Sigmoid colon (tissue), 4 donors: Measurements from ENCODE around the gene USP7.

Experiments
- CTCF ChIP-seq, 4 experiments: fragments of 450-650 bp in 3 of 4; fragments of 200-600 bp in 1 of 4; IDR thresholded peaks; one replicate each; pipeline ENCODE4 v1.5.1; 2016 to 2019; ENCODE audit warnings: antibody characterized with exemption in 4 of 4, mild to moderate bottlenecking in 3 of 4, moderate library complexity in 2 of 4
- EP300 ChIP-seq, 4 donors: sonication (generic); formaldehyde crosslinking; IDR thresholded peaks; one replicate each; pipeline ENCODE4 v1.6.1; 2017; ENCODE audit warnings: antibody characterized with exemption in 4 of 4
- POLR2AphosphoS5 ChIP-seq, 4 donors: sonication (generic); formaldehyde crosslinking; IDR thresholded peaks; one replicate each; pipeline ENCODE4 v1.6.1; 2017; ENCODE audit warnings: antibody characterized with exemption in 4 of 4

- TF ChIP-seq CTCF (IDR thresholded peaks at IDR 0.05): no peak
- TF ChIP-seq POLR2AphosphoS5 (IDR thresholded peaks at IDR 0.05): no peak
- no peak for TF ChIP-seq EP300 (IDR thresholded peaks at IDR 0.05)
Observed at GRCh38 chr16:8887431-8887765, 76.3 kb downstream of the USP7 start.
